22Rv1 (cell line): ENCODE data around the gene MTIF3.

Experiments used
- ZFX ChIP-seq: fragments of 450-650 bp; IDR thresholded peaks from 2 replicates; pipeline ENCODE4 v1.6.1; 2017; ENCODE audit warnings: antibody characterized with exemption, borderline replicate concordance
- TF ChIP-seq, protein P1 (sequence below): fragments of 450-650 bp; IDR thresholded peaks from 2 replicates; pipeline ENCODE4 v1.5.1; 2017; ENCODE audit warnings: mild to moderate bottlenecking

DNA sequence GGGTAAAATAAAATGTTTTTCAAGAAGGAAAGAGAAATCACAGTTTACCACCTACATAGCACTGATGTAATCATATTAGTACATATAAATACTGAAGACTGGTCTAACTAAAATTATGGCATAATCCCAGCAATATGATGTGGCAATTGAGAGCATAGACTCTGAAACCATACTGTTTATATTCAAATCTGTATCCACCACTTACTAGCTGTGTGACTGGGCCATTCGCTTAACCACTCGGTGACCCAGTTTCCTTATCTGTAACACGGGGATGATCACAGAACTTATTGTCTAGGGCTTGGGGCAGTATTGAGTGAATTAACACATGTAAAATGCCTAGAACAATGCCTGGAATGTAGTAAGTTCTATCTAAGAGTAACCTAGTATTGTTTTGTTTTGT, 39.0 kb downstream of the MTIF3 start:
- TF ChIP-seq, protein P1, sequence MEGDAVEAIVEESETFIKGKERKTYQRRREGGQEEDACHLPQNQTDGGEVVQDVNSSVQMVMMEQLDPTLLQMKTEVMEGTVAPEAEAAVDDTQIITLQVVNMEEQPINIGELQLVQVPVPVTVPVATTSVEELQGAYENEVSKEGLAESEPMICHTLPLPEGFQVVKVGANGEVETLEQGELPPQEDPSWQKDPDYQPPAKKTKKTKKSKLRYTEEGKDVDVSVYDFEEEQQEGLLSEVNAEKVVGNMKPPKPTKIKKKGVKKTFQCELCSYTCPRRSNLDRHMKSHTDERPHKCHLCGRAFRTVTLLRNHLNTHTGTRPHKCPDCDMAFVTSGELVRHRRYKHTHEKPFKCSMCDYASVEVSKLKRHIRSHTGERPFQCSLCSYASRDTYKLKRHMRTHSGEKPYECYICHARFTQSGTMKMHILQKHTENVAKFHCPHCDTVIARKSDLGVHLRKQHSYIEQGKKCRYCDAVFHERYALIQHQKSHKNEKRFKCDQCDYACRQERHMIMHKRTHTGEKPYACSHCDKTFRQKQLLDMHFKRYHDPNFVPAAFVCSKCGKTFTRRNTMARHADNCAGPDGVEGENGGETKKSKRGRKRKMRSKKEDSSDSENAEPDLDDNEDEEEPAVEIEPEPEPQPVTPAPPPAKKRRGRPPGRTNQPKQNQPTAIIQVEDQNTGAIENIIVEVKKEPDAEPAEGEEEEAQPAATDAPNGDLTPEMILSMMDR: no peak
- no peak for TF ChIP-seq ZFX
